HG02973 (cell line): ENCODE results near the gene CNOT1.

Experiments
- ATAC-seq: cut with Tn5 transposase; IDR thresholded peaks from one replicate; pipeline ENCODE4 v1.9.1; 2021; ENCODE audit warnings: moderate library complexity; ENCODE audit not compliant: unreplicated experiment

Gene CNOT1

DNA sequence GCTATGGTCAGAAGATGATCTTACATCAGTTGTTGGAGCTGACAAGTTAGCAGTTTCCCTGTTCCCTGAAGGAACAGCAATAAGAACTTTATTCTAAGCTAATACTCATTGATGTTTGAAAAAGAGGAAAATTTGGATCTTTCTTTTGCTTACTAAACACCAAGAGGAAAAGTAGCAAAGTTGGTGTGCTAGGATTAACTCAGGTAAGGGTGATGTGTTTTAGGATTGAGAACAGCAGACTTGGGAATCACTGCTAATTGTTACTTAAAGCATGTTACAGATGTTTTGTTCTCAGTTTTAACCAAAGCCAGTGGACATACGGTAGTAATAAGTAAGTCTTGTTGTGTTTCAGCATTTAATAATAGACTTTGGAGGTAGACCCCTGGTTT is 110.7 kb downstream of the CNOT1 start:
- ATAC-seq, result no peak

DNA sequence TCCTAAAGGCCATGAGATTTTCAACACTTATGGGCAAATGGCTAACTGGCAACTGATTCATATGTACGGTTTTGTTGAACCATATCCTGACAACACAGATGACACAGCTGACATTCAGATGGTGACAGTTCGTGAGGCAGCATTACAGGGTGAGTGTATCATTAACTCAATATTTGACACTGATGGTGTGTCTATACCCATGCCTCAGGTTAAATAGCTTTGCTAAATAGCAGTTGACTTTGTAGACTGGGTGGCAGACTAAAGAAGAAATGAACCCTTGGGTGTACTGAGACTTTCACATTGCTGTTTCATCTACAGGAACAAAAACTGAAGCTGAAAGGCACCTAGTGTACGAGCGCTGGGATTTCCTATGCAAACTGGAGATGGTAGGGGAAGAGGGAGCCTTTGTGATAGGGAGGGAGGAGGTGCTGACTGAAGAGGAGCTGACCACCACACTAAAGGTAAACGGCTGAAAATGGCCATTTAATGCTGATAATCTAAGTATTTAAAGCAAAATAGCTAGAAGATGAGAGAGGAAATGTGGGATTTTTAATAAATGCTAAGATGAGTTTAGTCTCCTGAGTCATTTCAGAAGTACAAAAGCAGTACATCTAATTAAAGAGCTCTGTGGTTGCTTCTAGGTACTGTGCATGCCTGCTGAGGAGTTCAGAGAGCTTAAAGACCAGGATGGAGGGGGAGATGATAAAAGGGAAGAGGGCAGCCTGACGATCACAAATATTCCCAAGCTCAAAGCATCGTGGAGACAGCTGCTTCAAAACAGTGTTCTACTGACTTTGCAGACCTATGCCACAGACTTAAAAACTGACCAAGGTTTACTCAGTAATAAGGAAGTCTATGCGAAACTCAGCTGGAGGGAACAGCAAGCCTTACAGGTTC is 111.3 kb downstream of the CNOT1 start:
- ATAC-seq, result peak; percentile 40

DNA sequence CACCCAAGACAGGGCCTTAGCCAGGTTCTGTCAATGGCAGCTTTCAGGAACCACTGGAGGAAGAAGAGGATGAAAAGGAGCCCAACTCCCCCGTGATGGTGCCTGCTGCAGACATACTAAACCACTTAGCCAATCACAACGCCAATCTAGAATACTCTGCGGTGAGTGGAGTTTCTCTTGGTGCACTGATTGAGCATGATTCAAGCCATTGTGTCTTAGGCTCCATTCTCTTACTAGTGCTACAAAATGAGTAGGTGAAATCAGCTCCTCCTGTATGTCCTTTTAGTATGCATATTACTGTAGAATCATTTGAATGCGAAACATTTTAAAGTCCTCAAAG is 112.9 kb downstream of the CNOT1 start:
- no peak for ATAC-seq

GRCh38 chr16:58515871-58516767 is 113.5 kb downstream of the CNOT1 start:
- peak; percentile 28 for ATAC-seq

GRCh38 chr16:58515125-58515870 is 114.3 kb downstream of the CNOT1 start, which contains the start of gene SETD6:
TSS of gene SETD6 (plus strand) at chr16:58515517. CDS start at chr16:58515538, 21 bp downstream.
- ATAC-seq, result peak; percentile 74

DNA sequence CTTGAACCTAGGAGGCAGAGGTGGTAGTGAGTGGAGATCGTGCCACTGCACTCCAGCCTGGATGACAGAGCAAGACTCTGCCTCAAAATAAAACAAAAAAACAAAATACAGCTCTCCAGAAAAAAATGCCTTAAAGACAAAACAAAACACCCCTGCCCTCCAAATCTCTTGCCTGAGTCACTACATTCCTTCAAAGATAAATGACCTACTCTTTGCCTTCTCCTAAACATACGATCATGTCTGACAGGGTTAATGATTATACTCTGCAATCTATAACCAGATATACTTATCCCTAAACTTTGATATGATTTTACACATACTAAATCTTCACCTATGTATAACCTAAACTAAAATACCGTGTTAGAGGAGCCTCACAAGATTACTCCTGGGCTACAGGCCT is 115.8 kb downstream of the CNOT1 start:
- ATAC-seq, result no peak

DNA sequence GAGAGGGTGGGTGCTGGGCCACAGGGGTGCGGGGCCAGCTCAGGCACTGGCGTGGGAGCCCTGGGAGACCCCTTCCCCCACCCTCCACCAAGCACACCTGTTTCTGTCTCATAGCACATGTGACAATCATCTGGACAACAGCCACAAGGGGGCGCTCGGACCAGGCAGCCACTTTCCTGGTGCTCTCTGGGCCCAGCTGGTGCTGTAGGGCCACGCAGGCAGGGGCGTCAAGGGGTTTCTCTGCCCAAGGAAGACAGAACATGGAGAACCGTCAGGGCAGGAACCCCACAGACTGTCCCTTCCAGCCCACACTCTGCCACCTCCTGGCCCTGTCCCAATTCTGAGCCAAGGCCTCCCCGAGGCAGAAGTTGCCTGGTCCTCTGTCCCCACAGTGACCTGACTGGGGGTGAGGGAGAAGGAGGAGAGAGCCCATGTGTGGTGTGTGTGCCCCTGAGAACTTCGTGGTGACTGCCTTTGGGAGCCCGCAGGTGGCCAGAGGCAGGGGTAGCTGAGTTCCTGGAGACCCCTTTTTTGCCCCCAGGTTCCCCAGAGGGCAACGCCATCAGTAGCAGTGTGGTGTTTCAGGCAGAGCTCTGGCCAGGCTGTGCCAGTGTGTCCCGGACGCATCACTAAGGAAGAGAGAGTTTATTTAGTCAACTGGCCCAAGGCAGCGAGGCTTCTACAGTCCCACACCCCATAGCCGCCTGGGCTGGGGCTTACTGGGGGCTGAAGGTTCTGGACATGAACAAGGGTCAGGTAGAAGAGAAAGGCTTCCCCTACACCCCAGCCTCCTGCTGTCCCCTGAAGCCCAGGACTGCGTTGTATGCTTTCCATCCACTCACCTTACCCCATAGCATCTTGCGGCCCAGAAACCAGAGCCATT is 117.5 kb downstream of the CNOT1 start:
- no peak for ATAC-seq

DNA sequence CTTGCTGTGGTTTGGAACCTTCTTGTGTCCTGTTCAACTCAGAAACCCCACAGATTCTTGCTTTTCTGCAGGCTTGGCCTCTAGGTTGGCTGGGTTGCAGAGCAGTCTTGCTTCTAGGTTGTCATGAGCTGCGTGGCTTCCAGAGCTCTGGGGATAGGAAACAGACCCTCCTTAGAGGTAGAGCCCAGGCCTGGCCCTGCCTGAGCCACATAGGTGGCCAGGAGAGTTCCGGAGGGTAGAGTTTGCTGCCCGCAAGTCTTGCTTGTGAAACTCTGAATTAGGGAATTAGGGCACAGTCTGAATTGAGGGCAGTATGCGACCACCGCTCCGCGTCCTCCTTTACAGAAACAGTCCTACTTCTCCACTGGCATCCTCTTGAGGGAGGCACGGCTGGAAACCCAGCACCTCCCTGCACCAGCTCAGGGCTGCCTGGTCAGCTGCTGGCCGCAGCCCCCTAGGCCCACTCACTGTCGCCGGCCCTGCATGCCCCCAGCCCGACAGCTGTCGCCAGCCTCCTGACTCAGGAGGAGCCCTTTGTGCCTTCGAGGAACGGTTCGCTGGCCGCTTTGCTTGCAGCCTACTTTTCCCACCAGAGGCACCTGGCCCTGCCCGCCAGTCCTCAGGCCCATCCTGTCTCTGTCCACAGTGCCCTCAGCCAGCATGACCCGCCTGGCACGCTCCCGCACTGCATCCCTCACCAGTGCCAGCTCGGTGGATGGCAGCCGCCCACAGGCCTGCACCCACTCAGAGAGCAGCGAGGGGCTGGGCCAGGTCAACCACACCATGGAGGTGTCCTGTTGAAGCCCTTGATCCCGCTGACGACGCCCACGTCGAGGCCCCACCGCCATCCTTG is 118.6 kb downstream of the CNOT1 start:
- ATAC-seq, result no peak

DNA sequence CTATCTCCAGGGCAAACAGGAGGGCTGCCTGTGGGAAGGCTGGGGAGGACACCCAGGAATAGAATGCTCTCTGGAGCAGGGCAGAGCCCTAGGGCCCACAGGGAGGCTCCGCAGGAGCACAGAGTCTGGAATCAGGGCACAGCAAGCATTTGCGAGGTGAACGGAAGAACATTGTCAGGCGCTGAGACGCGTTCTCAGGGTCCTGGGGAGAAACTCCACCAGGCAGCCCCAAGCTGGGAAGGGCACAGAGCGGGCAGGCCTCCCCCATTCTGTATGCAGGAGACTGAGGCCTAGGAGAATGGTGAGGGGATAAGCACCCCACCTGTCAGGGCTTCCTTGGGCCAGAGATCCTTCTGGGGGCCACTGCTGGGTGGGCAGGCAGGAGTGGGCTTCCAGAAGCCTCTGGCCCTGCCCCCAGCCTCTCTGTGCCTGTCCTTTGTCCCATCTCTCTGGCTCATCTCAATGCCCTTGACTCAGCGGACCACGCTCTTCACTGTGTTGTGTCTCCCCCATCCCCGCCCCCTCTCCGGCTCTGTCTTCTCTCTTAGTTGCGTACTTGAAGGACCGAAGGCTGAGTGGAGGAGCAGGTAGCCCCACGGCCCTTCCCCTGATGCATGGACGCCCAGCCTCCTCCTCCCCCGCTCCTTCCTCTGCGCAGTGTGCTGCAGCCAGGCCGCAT is 119.4 kb downstream of the CNOT1 start:
- no peak for ATAC-seq

DNA sequence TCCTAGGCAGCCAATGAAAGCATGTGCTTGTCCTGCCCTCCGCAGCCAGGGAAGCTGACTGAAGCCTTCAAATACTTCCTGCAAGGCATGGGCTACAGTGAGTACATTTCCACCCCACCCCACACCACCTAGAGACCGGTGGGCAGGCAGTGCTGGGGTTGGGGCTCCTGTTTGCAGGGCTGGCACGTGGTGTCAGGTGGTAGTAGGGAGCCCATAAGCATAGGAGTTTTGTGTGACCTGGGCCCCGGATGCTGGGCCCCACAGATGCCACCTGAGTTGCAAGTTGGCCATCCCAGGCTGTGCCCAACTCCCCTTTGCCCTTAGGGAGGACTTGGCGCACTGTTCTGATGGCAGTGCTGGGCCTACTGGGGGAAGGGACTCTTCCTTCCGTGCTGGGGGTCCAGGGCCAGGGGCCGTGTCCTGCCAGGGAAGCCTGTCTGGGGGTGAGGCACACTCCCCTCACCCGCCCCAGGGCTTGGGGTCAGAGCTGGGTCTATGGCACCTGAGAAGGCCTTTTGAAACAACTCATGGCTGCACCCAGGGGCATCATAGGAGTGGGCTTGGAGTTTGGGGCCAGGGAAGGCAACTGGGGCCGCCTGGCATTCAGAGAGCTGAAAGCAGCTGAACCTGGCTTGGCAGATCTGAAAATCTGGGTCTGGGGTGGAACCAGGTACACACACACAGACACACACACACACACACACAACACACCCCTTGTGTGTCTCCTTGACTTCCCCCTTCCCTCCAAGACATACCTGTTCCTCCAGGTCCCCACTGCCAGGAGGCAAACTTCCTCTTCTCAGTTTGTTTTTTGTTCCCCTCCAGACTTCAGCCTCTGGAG is 120.2 kb downstream of the CNOT1 start:
- no peak for ATAC-seq

DNA sequence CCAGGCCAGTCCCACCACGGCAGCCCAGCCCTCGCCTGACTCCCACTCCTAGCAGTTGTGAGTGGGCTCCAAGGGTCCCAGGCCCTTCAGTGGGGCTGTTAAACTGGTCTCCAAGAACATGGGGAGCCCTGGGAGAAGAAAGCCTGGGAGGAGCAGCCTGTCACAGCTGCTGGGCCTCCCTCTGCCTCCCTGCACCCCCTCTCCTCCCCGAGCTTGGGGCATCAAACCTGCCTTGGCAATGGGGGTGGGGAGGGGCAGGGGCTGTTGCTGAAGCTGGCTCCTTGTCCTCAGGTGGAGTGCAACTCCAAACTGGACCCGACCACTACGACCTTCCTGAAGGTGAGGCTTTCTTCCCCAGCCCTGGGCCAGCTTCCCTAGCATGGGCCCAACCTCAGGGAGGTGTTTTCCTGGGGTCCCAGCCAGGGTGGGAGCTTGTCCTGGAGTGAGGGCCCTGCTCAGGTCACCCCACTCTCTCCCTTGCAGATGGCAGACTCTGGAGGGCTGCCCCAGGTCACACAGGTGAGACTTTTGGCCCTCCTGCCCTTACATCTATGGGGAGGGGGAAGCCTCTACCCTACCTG is 120.9 kb downstream of the CNOT1 start:
- ATAC-seq, result no peak

GRCh38 chr16:58507963-58508670 is 121.5 kb downstream of the CNOT1 start:
- ATAC-seq, result no peak

GRCh38 chr16:58507195-58507962 is 122.2 kb downstream of the CNOT1 start:
- ATAC-seq, result no peak

- ATAC-seq, result no peak
Observed at GRCh38 chr16:58506241-58507194, 123.1 kb downstream of the CNOT1 start.
